HUES48 (cell line): ENCODE data around the gene HS2ST1.

Source experiments
- H3K27ac ChIP-seq: one replicate; pipeline ENCODE4 v1.7.0; 2013; ENCODE audit warnings: low read depth, low read length, inconsistent platforms
- H3K27me3 ChIP-seq: 2 replicates; pipeline ENCODE4 v1.6.1; 2013; ENCODE audit warnings: mild to moderate bottlenecking, low read length; ENCODE audit not compliant: control insufficient read depth, insufficient read depth
- H3K36me3 ChIP-seq: 2 replicates; pipeline ENCODE4 v1.6.1; 2013; ENCODE audit warnings: low read length; ENCODE audit not compliant: control insufficient read depth, insufficient read depth
- H3K4me1 ChIP-seq: 2 replicates; pipeline ENCODE4 v1.6.1; 2013; ENCODE audit warnings: mild to moderate bottlenecking, low read length; ENCODE audit not compliant: control insufficient read depth, insufficient read depth
- H3K4me3 ChIP-seq: 2 replicates; pipeline ENCODE4 v1.5.1; 2013; ENCODE audit warnings: mild to moderate bottlenecking, low read depth, low read length
- H3K9ac ChIP-seq: 2 replicates; pipeline ENCODE4 v1.6.1; 2013; ENCODE audit warnings: mild to moderate bottlenecking, low read depth, low read length, moderate library complexity
- H3K9me3 ChIP-seq: 2 replicates; pipeline ENCODE4 v1.6.1; 2013; ENCODE audit warnings: low read length; ENCODE audit not compliant: control insufficient read depth, insufficient read depth

HS2ST1 gene

GRCh38 chr1:86925742-86926141 is 11.3 kb downstream of the HS2ST1 start:
- Histone ChIP-seq H3K4me1 (peaks cover 10% of the 10 kb centered on the region), H3K9ac (no peak overlapping the region), H3K9me3 (peaks cover 20% of the 10 kb centered on the region; the same call in 1 of the 2 replicates), H3K27ac (no peak overlapping the region), H3K27me3 (no peaks in the 10 kb centered on the region), H3K4me3 (no peak overlapping the region), H3K36me3 (no peaks in the 10 kb centered on the region)

GRCh38 chr1:86926883-86927282 is 12.4 kb downstream of the HS2ST1 start:
- no peak overlapping the region for H3K27ac ChIP-seq
- H3K9me3 ChIP-seq = peaks cover 20% of the 10 kb centered on the region; the same call in 1 of the 2 replicates
- no peaks in the 10 kb centered on the region for H3K36me3 ChIP-seq
- H3K4me3 ChIP-seq = no peak overlapping the region
- no peak overlapping the region for H3K9ac ChIP-seq
- peaks cover 14% of the 10 kb centered on the region for H3K4me1 ChIP-seq
- H3K27me3 ChIP-seq = no peaks in the 10 kb centered on the region

- Histone ChIP-seq H3K27me3 (no peaks in the 10 kb centered on the region), H3K27ac (no peak overlapping the region), H3K9me3 (peaks cover 8% of the 10 kb centered on the region; the same call in 1 of the 2 replicates), H3K4me1 (peaks cover 31% of the 10 kb centered on the region), H3K4me3 (no peak overlapping the region), H3K9ac (no peak overlapping the region), H3K36me3 (no peaks in the 10 kb centered on the region)
Observed at GRCh38 chr1:86928819-86929218, 14.4 kb downstream of the HS2ST1 start.

GRCh38 chr1:86933051-86933450 is 18.6 kb downstream of the HS2ST1 start:
- Histone ChIP-seq H3K27ac (peak overlapping the region; percentile 87), H3K9me3 (no peaks in the 10 kb centered on the region), H3K4me1 (peaks cover 50% of the 10 kb centered on the region), H3K9ac (no peak overlapping the region), H3K4me3 (no peak overlapping the region), H3K36me3 (no peaks in the 10 kb centered on the region), H3K27me3 (no peaks in the 10 kb centered on the region)

GRCh38 chr1:86933562-86934377 is 19.3 kb downstream of the HS2ST1 start:
- H3K4me3 ChIP-seq = peak overlapping the region; percentile 37; the same call in 1 of the 2 replicates
- H3K27ac ChIP-seq = peak overlapping the region; percentile 87

GRCh38 chr1:86938450-86938849 is 24.0 kb downstream of the HS2ST1 start:
- Histone ChIP-seq H3K36me3 (no peaks in the 10 kb centered on the region), H3K9me3 (no peaks in the 10 kb centered on the region), H3K9ac (no peak overlapping the region), H3K4me3 (peak overlapping the region; percentile 9; the same call in 1 of the 2 replicates), H3K27me3 (no peaks in the 10 kb centered on the region), H3K27ac (no peak overlapping the region), H3K4me1 (peaks cover 40% of the 10 kb centered on the region)

More at GRCh38 chr1:86933562-86934377, 19.3 kb downstream of the HS2ST1 start:
- H3K27me3 ChIP-seq = no peaks in the 10 kb centered on the region
- H3K36me3 ChIP-seq = no peaks in the 10 kb centered on the region
- H3K4me1 ChIP-seq = peaks cover 57% of the 10 kb centered on the region
- H3K9me3 ChIP-seq = no peaks in the 10 kb centered on the region
- 0 out of 2 replicates have a peak overlapping the region, but pooled peaks have one; percentile 6 for H3K9ac ChIP-seq

- H3K27ac ChIP-seq = peak overlapping the region; percentile 14
- H3K4me1 ChIP-seq = peaks cover 36% of the 10 kb centered on the region
- H3K36me3 ChIP-seq = no peaks in the 10 kb centered on the region
- peak overlapping the region; percentile 9; the same call in 1 of the 2 replicates for H3K4me3 ChIP-seq
- H3K9me3 ChIP-seq = no peaks in the 10 kb centered on the region
- H3K9ac ChIP-seq = no peak overlapping the region
- H3K27me3 ChIP-seq = no peaks in the 10 kb centered on the region
Observed at GRCh38 chr1:86938855-86939254, 24.4 kb downstream of the HS2ST1 start.

- no peaks in the 10 kb centered on the region for H3K9me3 ChIP-seq
- no peaks in the 10 kb centered on the region for H3K27me3 ChIP-seq
- H3K4me3 ChIP-seq = peak overlapping the region; percentile 9; the same call in 1 of the 2 replicates
- peak overlapping the region; percentile 14 for H3K27ac ChIP-seq
- peaks cover 30% of the 10 kb centered on the region for H3K4me1 ChIP-seq
- H3K36me3 ChIP-seq = no peaks in the 10 kb centered on the region
- H3K9ac ChIP-seq = no peak overlapping the region
Observed at GRCh38 chr1:86939406-86939805, 25.0 kb downstream of the HS2ST1 start.

GRCh38 chr1:86940599-86940998 is 26.2 kb downstream of the HS2ST1 start:
- no peak overlapping the region for H3K4me3 ChIP-seq
- no peaks in the 10 kb centered on the region for H3K27me3 ChIP-seq
- no peaks in the 10 kb centered on the region for H3K9me3 ChIP-seq
- H3K27ac ChIP-seq = no peak overlapping the region
- no peaks in the 10 kb centered on the region for H3K36me3 ChIP-seq
- H3K9ac ChIP-seq = no peak overlapping the region
- H3K4me1 ChIP-seq = peaks cover 25% of the 10 kb centered on the region

GRCh38 chr1:86942042-86942441 is 27.6 kb downstream of the HS2ST1 start:
- H3K27ac ChIP-seq = no peak overlapping the region
- H3K9me3 ChIP-seq = no peaks in the 10 kb centered on the region
- H3K9ac ChIP-seq = no peak overlapping the region
- peaks cover 22% of the 10 kb centered on the region for H3K4me1 ChIP-seq
- H3K27me3 ChIP-seq = no peaks in the 10 kb centered on the region
- H3K36me3 ChIP-seq = no peaks in the 10 kb centered on the region
- H3K4me3 ChIP-seq = no peak overlapping the region

GRCh38 chr1:86942743-86943142 is 28.3 kb downstream of the HS2ST1 start:
- H3K9ac ChIP-seq = no peak overlapping the region
- no peaks in the 10 kb centered on the region for H3K36me3 ChIP-seq
- no peak overlapping the region for H3K4me3 ChIP-seq
- H3K4me1 ChIP-seq = peaks cover 21% of the 10 kb centered on the region
- no peaks in the 10 kb centered on the region for H3K27me3 ChIP-seq
- H3K9me3 ChIP-seq = no peaks in the 10 kb centered on the region
- peak overlapping the region; percentile 14 for H3K27ac ChIP-seq
